GM12864 (cell line): ENCODE data around the gene CSNK2A1.
A peak's percentile ranks its signal among the peaks of the same experiment; 100 is the strongest.

Experiments used
- DNase-seq: peaks from one replicate; pipeline ENCODE4 v3.0.0-alpha.2; 2011; ENCODE audit warnings: low read depth
- H3K4me3 ChIP-seq: 2 replicates; pipeline ENCODE4 v1.5.1; 2011; ENCODE audit warnings: mild to moderate bottlenecking, low read depth, low read length, control low read depth
- CTCF ChIP-seq: IDR thresholded peaks from 2 replicates; pipeline ENCODE4 v1.5.1; 2011; ENCODE audit warnings: low read depth, mild to moderate bottlenecking, moderate library complexity, low read length, control low read depth, inconsistent platforms; ENCODE audit errors: missing control alignments

The CSNK2A1 gene

GRCh38 chr20:492159-492558 is 51.4 kb downstream of the CSNK2A1 start:
- TF ChIP-seq CTCF, result no peak
- H3K4me3 ChIP-seq, result no peak overlapping the region
- no peak for DNase-seq

- no peak for DNase-seq
- TF ChIP-seq CTCF, result no peak
- no peak overlapping the region for H3K4me3 ChIP-seq
Measured at GRCh38 chr20:487655-488054, 55.9 kb downstream of the CSNK2A1 start.

GRCh38 chr20:483815-484644 is 59.6 kb downstream of the CSNK2A1 start:
- no peak for TF ChIP-seq CTCF
- no peak for DNase-seq
- no peak overlapping the region for H3K4me3 ChIP-seq

GRCh38 chr20:481167-481566 is 62.4 kb downstream of the CSNK2A1 start:
- no peak overlapping the region for H3K4me3 ChIP-seq
- no peak for TF ChIP-seq CTCF

GRCh38 chr20:480044-480443 is 63.5 kb downstream of the CSNK2A1 start:
- no peak for DNase-seq
- TF ChIP-seq CTCF, result no peak
- no peak overlapping the region for H3K4me3 ChIP-seq

More at GRCh38 chr20:481167-481566, 62.4 kb downstream of the CSNK2A1 start:
- DNase-seq, result no peak

- TF ChIP-seq CTCF, result no peak
- no peak overlapping the region for H3K4me3 ChIP-seq
- DNase-seq, result no peak
Measured at GRCh38 chr20:479487-479886, 64.1 kb downstream of the CSNK2A1 start.

GRCh38 chr20:478949-479429 is 64.6 kb downstream of the CSNK2A1 start:
- TF ChIP-seq CTCF, result peak; percentile 44
- DNase-seq, result peak; percentile 41
- H3K4me3 ChIP-seq, result no peak overlapping the region
